Measurements from ENCODE around the gene ROR2.

The ROR2 gene

DNA sequence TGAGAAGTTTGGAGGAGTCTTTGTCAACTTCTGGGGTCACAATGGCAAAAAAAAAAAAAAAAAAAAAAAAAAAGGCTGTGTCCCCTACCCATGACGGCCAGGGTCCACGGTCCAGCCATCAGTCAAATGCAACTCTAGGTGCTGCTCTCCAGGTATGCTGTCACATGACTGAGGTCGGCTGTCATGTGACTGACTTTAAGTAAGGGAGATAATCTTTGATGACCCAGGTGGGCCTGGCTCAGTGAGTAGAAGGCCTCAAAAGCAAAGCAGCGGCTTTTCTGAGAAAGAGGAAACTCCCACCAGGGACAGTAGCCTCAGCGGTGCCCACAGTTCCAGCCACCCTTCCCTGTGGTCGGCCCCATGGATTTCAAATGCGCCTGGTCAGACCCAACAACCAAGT, 117.7 kb downstream of the ROR2 start:
- TF ChIP-seq, protein P1, sequence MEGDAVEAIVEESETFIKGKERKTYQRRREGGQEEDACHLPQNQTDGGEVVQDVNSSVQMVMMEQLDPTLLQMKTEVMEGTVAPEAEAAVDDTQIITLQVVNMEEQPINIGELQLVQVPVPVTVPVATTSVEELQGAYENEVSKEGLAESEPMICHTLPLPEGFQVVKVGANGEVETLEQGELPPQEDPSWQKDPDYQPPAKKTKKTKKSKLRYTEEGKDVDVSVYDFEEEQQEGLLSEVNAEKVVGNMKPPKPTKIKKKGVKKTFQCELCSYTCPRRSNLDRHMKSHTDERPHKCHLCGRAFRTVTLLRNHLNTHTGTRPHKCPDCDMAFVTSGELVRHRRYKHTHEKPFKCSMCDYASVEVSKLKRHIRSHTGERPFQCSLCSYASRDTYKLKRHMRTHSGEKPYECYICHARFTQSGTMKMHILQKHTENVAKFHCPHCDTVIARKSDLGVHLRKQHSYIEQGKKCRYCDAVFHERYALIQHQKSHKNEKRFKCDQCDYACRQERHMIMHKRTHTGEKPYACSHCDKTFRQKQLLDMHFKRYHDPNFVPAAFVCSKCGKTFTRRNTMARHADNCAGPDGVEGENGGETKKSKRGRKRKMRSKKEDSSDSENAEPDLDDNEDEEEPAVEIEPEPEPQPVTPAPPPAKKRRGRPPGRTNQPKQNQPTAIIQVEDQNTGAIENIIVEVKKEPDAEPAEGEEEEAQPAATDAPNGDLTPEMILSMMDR (conservative IDR thresholded peaks at IDR 0.05; ENCODE audit: control insufficient read depth, insufficient read depth, low read depth, low read length): no peak
- no peak overlapping the region for H3K4me3 ChIP-seq (ENCODE audit: control insufficient read depth, low read depth, low read length)
- DNase-seq (ENCODE audit: low read depth): no peak

DNA sequence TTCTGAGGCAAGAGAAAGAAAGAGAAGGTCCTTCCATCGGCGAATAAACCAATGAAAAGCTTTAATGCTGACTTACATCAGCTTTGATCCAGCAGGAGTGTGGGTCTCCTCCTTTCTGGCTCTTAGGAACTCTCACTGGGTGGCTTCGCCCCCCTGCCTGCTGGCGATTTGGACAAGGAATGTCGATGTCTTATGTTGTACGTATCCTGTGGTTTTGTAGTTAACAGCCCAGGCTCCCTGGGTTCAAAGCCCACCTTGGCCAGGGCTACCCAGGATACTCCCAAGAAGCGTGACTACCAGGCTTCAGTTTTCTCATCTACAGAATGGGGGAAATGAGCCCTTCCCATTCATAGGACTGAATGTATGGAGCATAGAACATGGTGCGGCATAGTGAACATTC, 124.2 kb downstream of the ROR2 start:
- no peak for DNase-seq (ENCODE audit: low read depth)
- no peak overlapping the region for H3K4me3 ChIP-seq (ENCODE audit: control insufficient read depth, low read depth, low read length)
- TF ChIP-seq, protein P1 (conservative IDR thresholded peaks at IDR 0.05; ENCODE audit: control insufficient read depth, insufficient read depth, low read depth, low read length): no peak

GRCh38 chr9:91825422-91825821, 124.6 kb downstream of the ROR2 start:
- TF ChIP-seq, protein P1 (conservative IDR thresholded peaks at IDR 0.05; ENCODE audit: control insufficient read depth, insufficient read depth, low read depth, low read length): no peak
- DNase-seq (ENCODE audit: low read depth): peak; percentile 96
- no peak overlapping the region for H3K4me3 ChIP-seq (ENCODE audit: control insufficient read depth, low read depth, low read length)

GRCh38 chr9:91824601-91825305, 125.3 kb downstream of the ROR2 start:
- peak; percentile 89 for DNase-seq (ENCODE audit: low read depth)
- peak overlapping the region; percentile 7 for H3K4me3 ChIP-seq (ENCODE audit: control insufficient read depth, low read depth, low read length)
- TF ChIP-seq, protein P1 (conservative IDR thresholded peaks at IDR 0.05; ENCODE audit: control insufficient read depth, insufficient read depth, low read depth, low read length): no peak

GRCh38 chr9:91824151-91824550, 125.9 kb downstream of the ROR2 start:
- peak overlapping the region; percentile 7 for H3K4me3 ChIP-seq (ENCODE audit: control insufficient read depth, low read depth, low read length)
- DNase-seq (ENCODE audit: low read depth): no peak
- TF ChIP-seq, protein P1 (conservative IDR thresholded peaks at IDR 0.05; ENCODE audit: control insufficient read depth, insufficient read depth, low read depth, low read length): no peak

- TF ChIP-seq, protein P1 (conservative IDR thresholded peaks at IDR 0.05; ENCODE audit: control insufficient read depth, insufficient read depth, low read depth, low read length): no peak
- no peak overlapping the region for H3K4me3 ChIP-seq (ENCODE audit: control insufficient read depth, low read depth, low read length)
- DNase-seq (ENCODE audit: low read depth): peak; percentile 84
Measured at GRCh38 chr9:91820949-91821880, 128.8 kb downstream of the ROR2 start.
